HG03159 (cell line): ENCODE data around the gene TSC2.

Source experiments
- ATAC-seq: cut with Tn5 transposase; IDR thresholded peaks from one replicate; pipeline ENCODE4 v1.9.1; 2021; ENCODE audit warnings: mild to moderate bottlenecking, moderate library complexity; ENCODE audit not compliant: unreplicated experiment

The TSC2 gene

DNA sequence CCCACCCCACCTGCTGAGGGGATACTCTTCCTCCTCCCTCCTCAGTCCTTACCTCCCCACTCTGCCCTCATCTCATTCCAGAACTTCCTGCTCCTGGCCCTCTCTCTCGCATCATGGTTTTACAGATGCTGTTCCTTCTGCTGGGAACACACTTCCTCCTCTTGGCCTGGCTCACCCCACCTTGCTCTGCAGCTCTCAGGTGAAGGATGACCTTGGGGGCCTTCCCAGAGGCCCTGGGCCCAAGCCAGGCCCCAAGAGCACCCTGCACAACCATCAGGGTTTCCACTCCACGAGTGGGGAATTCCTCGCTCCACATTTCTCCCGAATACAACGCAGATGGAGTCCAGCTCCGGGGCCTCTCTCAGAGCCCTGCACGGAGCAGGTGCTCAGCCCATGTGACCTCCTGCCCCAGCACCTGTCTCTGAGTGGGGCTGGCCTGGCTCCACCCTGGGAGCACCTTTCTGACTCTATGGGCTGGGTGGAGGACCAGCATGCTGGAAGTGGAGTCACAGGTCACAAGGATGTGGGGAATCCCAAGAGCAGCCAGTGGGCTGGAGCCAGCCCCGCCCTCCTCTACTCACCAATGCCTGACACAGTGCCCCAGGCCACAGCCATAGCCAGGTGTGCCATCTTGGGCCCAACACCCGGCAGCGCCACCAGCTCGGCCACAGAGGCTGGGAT is 4.7 kb upstream of the TSC2 start:
- ATAC-seq: no peak

DNA sequence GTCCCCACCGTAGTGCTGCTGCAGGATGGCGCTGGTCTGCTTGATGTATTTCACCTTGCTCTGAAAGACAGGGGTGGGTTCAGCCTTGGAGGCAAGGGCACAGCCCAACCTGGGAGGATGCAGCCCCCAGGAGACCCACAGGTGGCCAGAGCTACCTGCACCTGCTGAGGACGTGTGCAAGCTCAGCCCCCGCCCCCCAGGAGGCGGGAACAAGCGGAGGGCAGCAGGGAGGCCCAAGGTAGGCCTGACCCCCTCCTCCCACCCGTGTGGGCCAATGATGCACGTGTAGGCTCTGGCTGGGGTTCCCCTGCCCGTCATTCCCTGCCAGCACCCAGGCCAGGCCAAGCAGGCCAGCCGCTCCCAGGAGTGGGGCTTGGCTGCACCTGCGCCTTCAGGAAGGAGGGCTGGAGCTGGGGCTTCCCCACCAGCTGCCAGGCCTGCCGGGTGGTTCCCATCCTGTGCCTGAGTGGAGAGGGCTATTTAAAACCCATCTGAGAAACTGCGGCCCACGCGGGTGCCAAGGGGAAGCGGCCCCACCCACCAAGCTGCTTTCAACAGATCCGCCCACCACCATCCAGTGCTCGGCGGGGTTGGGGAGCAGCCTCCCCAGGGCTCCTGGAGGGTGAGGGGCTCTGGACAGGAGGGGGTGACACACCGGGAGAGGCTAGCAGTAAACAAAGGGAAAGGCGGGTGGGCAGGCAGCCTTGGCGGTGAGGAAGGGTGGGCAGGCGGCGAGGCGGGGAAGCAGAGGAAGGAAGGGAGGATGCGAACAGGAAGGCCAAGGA is 3.9 kb upstream of the TSC2 start:
- ATAC-seq: no peak

DNA sequence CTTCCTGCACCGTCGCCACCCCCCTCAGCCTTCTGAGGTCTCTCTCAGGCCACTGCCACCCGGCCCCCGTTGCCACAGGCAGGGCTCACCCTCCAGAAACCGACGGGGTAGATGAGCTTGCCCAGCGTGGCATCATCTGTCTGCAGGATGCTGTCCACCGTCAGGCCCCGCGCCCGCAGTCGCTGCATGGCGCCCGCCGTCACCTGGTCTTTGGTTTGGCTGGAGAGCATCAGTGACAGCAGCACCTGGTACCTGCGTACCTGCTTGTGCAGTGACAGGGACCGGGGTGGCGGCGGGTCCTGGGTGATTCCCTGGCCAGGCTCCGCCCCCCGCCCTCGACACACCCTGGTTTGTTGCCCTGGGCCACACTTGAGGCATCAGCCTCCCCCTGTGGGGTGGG is 3.2 kb upstream of the TSC2 start:
- no peak for ATAC-seq

DNA sequence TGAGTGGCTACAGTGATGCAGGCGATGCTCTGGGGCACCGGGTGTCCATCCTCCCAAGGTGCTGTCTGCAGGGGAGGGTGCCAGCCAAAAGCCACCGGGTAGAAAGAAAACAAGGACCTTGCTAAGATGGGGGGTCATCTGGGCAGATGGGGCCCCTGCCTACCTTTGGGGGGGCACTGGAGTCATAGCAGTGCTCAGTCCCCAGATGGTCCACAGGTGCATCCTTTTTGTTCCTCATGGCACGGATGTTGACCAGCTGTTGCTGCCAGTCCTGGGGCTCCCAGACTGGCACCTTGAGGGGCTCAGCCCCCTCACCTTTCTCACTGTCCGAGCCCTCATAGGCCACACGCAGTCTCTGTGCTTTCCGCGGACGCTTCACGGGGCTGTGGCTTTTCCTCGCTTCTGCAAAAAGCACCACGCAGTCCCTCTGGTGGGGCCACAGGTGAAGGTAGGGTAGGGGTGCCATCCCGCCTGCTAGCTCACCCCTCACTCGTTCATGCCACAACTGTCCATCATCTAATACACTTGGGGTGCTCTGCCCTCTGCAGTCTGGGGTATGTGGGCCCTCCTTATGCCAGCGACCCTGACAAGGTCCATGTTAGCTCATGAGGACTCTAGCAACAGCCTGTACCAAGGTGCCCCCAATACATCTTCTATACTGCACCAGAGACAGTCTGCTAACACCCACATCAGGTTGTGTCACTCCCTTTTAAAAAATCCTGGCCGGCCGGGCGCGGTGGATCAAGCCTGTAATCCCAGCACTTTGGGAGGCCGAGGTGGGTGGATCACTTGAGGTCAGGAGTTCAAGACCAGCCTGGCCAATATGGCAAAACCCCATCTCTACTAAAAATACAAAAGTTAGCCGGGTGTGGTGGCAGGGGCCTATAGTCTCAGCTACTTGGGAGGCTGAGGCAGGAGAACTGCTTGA is 1.6 kb upstream of the TSC2 start:
- ATAC-seq: no peak

DNA sequence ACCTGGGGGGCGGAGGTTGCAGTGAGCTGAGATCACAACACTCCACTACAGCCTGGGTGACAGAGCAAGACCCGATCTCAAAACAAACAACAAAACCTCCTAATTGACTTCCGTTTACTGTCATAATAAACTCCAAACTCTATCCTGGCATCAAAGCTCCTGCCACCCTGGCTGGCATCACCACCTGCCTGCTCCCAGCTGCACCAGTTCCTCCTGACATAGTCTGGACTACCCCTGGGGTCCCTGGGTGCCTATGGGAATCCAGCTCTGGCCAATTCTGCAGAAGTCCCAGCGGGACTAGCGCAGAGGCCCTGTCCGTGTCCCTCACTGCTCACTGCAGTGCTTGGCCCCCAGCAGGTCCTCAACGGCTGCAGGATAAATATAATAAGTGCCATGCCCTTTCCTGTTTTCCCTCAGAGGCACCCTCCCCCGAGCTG is 874 bp upstream of the TSC2 start:
- peak; percentile 8 for ATAC-seq

DNA sequence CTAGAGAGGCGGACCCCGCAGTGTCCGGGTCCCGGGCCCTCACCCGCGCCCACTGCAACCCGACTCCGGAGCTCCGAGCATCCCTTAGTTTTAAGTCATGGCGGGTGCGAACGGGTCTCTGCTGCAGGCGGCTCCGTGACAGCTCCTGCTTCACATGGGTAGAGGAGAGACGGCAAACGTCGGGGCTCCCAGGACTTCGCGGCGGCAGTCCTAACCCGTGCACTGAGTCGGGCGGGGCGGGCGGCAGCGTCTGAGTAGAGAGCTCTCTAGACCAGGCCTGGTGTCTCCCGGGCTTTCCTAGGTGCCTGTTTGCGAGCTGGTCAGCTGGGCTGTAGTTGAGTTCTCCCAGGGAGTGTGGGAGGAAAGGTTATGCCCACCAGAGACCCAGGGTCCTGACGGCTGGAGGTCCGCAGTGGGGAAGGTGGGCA is 345 bp downstream of the TSC2 start:
- peak; percentile 21 for ATAC-seq

DNA sequence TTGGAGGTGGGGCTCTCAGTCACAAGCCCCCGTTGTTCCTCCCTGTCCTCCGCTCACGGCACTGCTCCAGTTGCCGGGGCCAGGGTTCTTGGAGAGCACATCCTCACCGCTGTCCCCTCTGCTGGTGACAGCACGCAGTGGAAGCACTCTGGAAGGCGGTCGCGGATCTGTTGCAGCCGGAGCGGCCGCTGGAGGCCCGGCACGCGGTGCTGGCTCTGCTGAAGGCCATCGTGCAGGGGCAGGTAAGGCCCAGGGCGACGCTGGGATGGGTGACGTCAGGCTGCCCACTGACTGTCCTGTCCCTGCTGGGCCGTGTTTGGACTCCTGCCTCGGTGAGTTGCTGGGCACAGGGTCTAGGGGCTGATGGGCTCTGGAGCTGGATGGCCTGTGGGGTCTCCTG is 5.4 kb downstream of the TSC2 start:
- ATAC-seq: no peak

DNA sequence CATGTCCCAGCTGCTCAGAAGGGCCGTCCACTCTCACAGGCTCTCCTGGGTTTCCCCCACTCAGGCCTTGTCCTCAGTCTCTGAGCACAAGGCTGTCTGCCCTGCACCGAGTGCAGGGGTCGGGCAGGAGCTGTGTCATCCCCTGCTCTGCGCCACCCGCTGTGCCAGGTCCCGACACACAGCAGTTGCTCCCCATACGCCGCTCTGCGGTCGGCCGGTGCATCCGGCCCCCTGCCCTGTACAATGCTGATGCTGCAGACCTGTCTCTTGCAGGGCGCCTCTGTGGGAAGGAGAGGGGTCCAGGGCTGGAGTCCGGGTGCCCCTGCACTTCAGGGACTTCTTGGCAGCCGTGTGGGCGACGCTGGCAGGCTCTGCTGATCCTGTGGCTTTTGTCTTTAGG is 6.1 kb downstream of the TSC2 start:
- no peak for ATAC-seq

DNA sequence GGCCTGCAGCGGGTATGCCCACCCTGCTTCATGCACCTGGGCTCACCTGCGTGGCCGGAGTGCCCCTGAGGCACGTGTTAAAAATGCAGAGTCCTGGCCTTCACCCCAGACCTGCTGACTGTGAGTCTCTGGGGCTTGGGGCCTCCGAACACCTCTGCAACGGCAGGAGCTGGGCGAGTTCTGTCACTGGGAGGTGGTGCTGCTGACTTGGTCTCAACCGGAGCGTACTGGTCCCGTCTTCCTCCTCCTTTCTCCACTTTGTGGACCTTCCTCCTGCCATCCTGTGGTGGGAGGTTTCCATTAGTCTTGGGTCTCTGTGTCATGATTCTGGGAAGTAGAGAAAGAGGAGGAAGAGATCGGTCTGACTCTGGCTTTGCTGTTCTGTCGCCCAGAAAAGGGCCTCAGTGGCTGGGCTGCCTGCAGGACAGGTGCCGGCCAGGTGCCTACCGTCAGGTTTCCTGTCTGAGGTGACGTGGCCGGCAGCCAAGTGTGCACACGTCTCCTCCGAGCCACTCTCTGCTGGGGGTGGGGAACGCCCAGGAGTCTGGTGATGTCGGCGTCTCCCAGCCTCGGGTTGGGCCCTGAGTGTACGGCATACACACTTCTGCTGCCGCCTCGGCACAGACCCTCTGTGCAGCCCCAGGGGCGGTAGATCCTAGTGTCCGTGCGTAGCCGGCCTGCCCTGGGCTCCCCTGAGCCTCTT is 6.9 kb downstream of the TSC2 start:
- no peak for ATAC-seq

DNA sequence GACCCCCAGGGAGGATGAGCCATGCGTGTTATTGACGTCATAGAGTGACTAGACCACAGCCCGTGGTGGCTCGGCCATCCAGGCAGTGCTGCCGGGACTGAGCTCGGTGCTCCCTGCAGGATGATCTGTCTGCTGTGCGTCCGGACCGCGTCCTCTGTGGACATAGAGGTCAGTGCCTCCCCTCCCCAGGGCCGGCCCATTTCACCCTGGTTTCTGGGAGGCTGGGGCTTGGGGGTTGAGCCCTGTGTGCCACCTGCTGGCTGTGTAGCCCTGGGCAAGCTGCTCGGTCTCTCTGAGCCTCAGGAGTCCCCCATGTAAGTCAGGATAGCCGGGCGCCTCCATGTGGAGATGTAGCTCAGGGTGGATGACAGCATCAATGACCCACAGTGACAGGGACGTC is 8.3 kb downstream of the TSC2 start:
- ATAC-seq: no peak

DNA sequence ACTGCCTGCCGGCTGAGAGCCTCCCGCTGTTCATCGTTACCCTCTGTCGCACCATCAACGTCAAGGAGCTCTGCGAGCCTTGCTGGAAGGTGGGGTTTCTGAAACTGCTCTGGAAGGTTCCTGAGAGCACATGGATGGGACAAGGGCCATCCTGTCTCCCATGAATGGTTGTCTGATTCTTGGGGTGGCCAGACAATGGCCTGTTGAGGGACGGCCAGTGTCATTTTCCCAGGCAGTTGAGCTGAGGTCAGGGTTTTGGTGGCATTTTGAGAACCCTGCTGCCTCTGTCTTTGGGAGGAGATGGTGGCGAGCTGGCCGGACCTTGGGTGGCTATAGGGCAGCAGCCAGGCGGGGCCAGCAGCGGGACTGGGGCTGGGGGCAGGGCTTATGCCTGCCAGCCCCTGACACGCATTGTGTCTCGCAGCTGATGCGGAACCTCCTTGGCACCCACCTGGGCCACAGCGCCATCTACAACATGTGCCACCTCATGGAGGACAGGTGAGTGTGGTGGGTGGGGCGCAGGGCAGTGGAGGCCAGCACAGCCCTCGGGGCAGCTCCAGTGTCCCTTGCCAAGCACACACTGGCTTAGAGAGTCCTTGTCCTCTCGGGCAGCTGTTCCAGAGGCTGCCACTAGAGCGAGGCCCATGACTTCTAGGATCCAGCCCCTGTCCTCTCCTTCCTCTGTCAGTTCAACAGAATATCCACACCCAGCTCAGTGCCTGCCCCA is 9.1 kb downstream of the TSC2 start:
- ATAC-seq: no peak

DNA sequence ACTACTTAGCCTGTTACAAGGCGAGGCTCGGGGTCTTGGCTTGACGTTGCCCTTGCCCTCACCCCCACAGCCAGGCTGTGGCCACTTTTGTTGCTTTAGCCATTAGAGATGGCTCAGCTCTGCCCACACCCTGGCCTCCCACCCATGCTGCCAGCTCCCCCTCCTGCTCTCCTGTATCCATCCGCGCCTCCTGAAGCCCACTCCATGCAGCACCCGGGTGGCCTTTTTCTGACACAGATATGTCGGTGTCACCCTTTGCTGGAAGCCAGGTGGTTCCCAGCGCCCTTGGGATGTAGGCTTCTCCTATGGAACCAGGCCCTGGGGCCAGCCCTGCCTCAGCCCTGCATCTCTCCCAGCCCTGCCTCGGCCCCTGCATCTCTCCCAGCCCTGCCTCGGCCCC is 9.7 kb downstream of the TSC2 start:
- no peak for ATAC-seq

DNA sequence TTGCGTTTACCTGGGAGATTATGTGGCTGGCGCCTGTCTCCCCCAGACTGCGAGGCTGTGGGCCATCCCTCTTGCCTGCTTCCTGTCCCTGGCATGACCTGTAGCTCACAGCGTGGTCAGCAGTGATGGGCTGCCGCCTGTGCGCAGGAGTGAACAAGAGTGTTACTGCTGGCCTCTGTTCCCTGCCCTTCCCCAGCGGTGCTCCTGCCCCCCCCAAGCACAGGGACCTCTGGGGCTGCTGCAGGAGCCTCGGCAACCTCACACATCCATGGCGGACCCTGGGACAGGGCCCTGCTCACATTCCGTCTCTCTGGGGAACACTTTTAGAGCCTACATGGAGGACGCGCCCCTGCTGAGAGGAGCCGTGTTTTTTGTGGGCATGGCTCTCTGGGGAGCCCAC is 10.6 kb downstream of the TSC2 start:
- no peak for ATAC-seq

DNA sequence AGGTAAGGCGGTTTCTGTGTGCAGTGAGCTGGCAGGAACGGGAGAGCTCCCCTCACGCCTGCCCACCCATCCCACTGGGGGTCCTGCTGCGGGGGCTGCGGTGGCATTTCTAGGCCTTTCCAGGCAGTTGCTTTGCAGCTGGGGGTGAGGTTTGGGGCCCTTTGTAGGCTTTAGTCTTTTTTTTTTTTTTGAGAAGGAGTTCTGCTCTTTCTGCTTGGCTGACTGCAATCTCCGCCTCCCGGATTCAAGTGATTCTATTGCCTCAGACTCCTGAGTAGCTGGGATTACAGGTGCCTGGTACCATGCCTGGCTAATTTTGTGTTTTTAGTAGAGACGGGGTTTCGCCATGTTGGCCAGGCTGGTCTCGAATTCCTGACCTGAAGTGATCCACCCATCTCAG is 11.1 kb downstream of the TSC2 start:
- ATAC-seq: no peak

DNA sequence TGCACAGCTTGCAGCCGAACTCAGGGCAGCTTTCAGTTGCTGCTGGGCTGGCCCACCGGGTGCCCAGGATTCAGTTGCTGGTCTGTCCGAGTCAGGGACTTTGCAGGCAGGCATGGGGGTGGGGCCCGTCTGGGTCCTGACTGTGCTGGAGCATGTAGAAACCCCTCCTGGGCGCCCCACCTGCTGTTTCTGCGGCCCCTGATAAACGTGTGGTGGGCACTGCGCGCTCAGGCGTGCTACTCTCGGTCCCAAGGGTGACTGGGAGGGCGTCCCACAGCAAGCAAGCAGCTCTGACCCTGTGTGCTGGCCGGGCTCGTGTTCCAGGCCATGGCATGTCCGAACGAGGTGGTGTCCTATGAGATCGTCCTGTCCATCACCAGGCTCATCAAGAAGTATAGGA is 12.6 kb downstream of the TSC2 start:
- no peak for ATAC-seq

DNA sequence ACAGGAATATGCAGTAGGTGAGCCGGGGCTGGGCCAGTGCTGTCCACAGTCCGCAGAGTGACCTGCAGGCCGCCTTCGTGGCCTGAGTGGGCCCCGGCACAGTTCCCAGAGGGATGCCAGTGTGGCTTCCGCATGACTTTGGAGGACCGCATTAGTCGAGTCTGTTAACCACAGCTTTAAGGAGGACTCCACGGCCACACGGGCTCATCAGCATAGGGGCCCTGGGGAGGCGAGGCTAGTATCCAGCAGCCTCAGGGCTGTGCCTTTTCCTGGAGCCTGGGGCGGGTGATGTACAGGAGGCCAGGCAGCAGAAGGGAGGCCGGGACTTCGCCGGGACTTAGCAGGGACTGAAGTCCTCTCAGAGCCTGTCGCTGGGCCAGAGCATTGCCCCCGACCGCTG is 13.2 kb downstream of the TSC2 start:
- no peak for ATAC-seq

DNA sequence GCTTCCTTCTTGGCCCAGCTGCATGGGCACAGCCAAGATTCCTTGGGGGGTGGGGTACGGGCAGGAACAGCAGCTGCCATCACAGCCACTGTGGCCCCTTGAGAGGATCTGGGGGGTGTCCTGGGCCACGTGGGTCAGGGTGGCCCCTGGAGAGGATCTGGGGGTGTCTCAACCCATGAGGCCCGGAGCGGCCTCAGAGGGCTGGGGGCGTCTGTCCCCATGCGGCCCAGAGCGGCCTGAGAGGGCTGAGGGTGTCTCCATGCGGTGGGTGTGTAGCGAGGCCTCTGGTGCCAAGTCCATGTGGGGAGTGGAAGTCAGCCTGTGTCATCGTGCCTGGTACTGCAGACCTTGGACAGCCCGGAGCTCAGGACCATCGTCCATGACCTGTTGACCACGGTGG is 13.7 kb downstream of the TSC2 start:
- ATAC-seq: no peak

DNA sequence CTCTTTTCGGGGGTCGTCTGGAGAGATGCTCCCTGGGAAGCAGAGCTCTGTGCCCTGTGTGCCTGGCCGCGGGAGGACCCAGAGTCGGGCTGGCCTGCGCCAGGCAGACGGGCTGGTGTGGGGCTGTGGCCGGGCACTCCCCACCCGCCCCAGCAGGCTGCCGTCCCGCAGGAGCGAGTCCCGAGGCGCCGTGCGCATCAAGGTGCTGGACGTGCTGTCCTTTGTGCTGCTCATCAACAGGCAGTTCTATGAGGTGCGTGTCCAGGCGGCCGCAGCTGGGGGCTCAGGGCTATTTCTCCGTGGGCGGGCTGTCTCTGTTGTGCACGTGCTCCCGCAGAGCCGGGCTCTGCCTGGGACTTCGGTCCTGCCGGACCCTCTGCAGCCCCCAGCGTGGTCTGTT is 15.0 kb downstream of the TSC2 start:
- no peak for ATAC-seq

DNA sequence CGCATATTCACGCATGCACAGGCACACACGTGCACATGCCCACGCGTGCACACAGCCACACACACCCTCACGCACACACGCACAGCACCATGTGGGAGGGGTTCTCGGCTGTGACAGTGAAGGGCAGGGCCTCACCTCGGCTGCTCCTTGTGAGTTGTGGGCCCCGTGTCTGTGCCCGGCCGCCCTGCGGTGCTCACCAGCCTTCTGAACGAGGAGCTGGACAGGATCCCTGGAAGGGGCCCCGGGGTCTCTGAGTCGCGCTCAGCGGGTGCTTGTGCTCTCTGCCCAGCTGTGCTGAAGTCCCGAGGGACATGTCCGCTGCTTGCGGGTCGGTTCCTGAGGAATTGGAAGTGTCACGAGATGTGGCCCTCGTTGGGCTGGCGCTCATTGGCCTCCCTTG is 16.1 kb downstream of the TSC2 start:
- ATAC-seq: no peak

DNA sequence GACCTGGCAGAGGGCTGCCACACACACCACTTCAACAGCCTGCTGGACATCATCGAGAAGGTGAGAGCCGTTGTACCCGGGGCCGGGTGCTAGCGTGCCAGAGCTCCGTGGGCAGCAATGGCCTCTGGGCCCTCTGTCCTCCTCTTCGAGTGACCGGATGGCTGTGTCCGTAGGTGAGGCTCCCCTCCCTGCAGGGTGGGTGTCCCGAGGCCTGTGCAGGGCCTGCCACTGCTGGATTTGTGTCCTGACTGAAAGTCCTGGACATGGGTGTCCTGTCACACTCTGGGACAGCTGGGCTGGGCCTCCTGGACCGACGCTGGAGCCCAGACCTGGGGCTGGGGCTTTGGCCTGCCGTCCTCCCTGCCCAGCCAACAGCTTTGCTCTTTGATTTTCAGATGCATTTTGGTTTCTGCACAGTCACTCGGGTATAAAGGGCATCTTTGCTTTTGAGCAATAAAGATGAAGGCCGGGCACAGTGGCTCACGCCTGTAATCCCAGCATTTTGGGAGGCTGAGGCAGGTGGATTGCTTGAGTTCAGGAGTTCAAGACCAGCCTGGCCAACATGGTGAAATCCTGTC is 16.7 kb downstream of the TSC2 start:
- ATAC-seq: no peak
